ENCODE data around the gene IQCK.

- TF ChIP-seq POLR2A (IDR thresholded peaks at IDR 0.05) (no peak), EP300 (IDR thresholded peaks at IDR 0.05) (no peak)
These were observed 31.6 kb downstream of the IQCK start for GRCh38 chr16:19749571-19750080.

Data from stomach (tissue), 4 donors.